GM19025 (cell line): Measurements from ENCODE around the gene BMERB1.

Source experiments
- ATAC-seq: cut with Tn5 transposase; IDR thresholded peaks from one replicate; pipeline ENCODE4 v1.9.1; 2021; ENCODE audit warnings: mild to moderate bottlenecking, low read depth, moderate library complexity; ENCODE audit not compliant: unreplicated experiment

Gene BMERB1

GRCh38 chr16:15581127-15581815 lies 146.9 kb downstream of the BMERB1 start:
- ATAC-seq: no peak

GRCh38 chr16:15583526-15583925 lies 149.1 kb downstream of the BMERB1 start:
- ATAC-seq: no peak

- ATAC-seq: no peak
These were observed 151.6 kb downstream of the BMERB1 start for GRCh38 chr16:15585956-15586355.

- no peak for ATAC-seq
These were observed 152.3 kb downstream of the BMERB1 start for GRCh38 chr16:15586716-15587115.

- no peak for ATAC-seq
These were observed 152.9 kb downstream of the BMERB1 start for GRCh38 chr16:15587152-15587825.

GRCh38 chr16:15592324-15592723 lies 157.9 kb downstream of the BMERB1 start:
- ATAC-seq: no peak

- no peak for ATAC-seq
These were observed 158.8 kb downstream of the BMERB1 start for GRCh38 chr16:15593235-15593634.

- ATAC-seq: no peak
These were observed 160.4 kb downstream of the BMERB1 start for GRCh38 chr16:15594711-15595320.

- no peak for ATAC-seq
These were observed 162.7 kb downstream of the BMERB1 start for GRCh38 chr16:15597135-15597534.

- no peak for ATAC-seq
These were observed 163.6 kb downstream of the BMERB1 start for GRCh38 chr16:15597822-15598647.

- ATAC-seq: no peak
These were observed 164.3 kb downstream of the BMERB1 start for GRCh38 chr16:15598648-15599190.

GRCh38 chr16:15599303-15600070 lies 165.1 kb downstream of the BMERB1 start:
- ATAC-seq: no peak

- no peak for ATAC-seq
These were observed 167.0 kb downstream of the BMERB1 start for GRCh38 chr16:15601212-15601879.

GRCh38 chr16:15602285-15603044 lies 168.1 kb downstream of the BMERB1 start:
- ATAC-seq: no peak

- ATAC-seq: no peak
These were observed 170.4 kb downstream of the BMERB1 start for GRCh38 chr16:15604460-15605440.

- ATAC-seq: no peak
These were observed 171.6 kb downstream of the BMERB1 start for GRCh38 chr16:15605839-15606517.
